GM20000 (cell line): Measurements from ENCODE around the gene HOXA3.

ENCODE experiments used
- DNase-seq: peaks from one replicate; pipeline ENCODE4 v3.0.0; 2012; ENCODE audit warnings: low spot score
- CTCF ChIP-seq: IDR thresholded peaks from 2 replicates; pipeline ENCODE4 v1.5.1; 2012; ENCODE audit warnings: mild to moderate bottlenecking, control low read depth; ENCODE audit errors: extremely low read depth, missing control alignments

The HOXA3 gene

DNA sequence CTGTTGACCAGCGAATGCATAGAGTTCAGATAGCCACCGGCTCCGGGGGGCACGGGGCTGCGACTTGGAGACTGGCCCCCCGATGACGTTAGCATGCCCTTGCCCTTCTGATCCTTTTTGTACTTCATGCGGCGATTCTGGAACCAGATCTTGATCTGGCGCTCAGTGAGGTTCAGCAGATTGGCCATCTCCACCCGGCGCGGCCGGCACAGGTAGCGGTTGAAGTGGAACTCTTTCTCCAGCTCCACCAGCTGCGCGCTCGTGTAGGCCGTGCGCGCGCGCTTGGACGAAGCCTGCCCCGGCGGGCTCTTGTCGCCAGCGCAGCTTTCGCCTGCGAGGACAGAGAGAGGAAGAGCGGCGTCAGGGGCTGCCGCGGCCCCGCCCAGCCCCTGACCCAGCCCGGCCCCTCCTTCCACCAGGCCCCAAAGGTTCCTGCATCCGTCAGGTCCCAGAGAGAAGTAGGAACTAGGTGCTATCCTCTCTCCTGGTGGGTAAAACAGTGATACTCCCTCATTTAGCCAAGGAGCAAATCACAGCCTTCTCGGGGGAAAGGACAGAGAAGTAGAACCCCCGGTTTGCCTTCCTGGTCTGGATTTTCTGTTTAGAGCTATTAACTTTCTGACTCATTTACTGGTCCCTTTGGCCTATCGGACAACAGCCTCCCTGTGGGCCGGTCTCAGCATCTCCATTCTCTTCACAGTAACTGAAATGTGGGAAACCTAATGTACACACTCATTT, 43.8 kb downstream of the HOXA3 start:
- no peak for TF ChIP-seq CTCF
- DNase-seq = no peak

GRCh38 chr7:27107391-27108381, 44.7 kb downstream of the HOXA3 start:
- no peak for DNase-seq
- no peak for TF ChIP-seq CTCF

DNA sequence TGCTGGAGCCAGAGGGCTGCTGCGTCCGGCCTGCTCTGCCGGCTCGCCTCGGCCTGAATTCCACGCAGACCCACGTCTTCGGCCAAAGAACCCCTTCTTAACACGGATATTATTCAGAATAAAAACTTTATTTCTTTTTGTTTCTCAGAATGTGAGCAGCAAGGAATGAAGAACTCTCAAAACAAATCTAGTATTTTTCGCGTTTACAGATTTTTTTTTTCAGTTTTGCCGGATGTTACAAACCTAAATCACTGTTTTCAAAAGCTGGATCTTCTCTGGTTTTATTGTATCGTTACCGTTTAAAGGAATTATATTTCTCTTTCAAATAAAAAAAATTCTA, 45.5 kb downstream of the HOXA3 start:
- TF ChIP-seq CTCF = no peak
- no peak for DNase-seq

- DNase-seq = no peak
- TF ChIP-seq CTCF = no peak
These were observed 46.0 kb downstream of the HOXA3 start for GRCh38 chr7:27106181-27106900.

- no peak for DNase-seq
- TF ChIP-seq CTCF = no peak
These were observed 46.9 kb downstream of the HOXA3 start for GRCh38 chr7:27105301-27106031.

DNA sequence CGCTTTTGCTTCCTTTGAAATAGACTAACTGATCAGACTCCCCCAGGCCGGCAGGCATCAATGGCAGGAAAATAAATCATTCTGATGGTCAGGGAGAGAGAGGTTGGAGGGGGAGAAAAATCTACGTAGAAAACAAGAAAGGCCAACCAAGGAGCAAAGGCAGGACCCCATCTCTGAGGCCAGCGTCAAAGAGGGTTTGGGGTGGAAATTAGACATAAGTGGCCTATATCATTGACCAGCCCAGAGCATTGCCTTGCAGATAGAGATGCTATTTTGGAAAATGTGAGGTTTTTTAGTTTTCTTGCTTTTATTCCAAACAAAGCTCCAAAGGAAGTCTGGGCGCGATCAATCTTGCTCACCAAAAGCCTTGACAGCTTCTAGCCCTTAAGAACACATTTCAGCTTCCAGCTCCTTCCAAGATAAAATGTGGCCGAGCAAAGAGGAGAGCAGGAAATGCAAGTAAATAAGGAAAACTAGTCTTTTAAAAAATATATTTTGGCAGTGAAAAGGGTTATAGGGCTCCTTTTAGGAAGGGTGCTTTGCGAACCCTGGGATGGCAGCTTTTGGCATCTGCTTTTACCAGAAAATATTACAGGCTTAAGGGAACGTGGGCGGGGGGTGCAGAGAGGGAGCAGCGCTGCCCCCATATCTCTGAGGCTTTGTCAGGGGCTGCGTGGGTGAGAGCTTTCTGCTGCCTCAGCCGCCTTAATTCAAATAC, 47.9 kb downstream of the HOXA3 start:
- no peak for DNase-seq
- TF ChIP-seq CTCF = no peak
